GM19099 (cell line): Measurements from ENCODE around the gene OR1B1.
"Not testable (repeated sequence)": the region's sequence is repeated elsewhere in the genome, so short reads cannot be mapped to it uniquely, and the experiment has no call there.

Experiments
- POLR2A ChIP-seq: IDR thresholded peaks from 3 replicates; pipeline ENCODE4 v1.6.1; 2011; ENCODE audit warnings: low read depth; ENCODE audit not compliant: insufficient read length; ENCODE audit errors: extremely low read depth

OR1B1 gene

GRCh38 chr9:122657527-122657926 lies at the start of gene OR1B1:
Gene OR1B1 (minus strand): TSS chr9:122657627.
- no peak for TF ChIP-seq POLR2A

GRCh38 chr9:122695696-122696095 lies 38.3 kb upstream of the OR1B1 start:
- no peak for TF ChIP-seq POLR2A

- TF ChIP-seq POLR2A: no peak
Observed at GRCh38 chr9:122684851-122685250, 27.4 kb upstream of the OR1B1 start.

GRCh38 chr9:122672481-122672880 lies 15.1 kb upstream of the OR1B1 start:
- no peak for TF ChIP-seq POLR2A

GRCh38 chr9:122661416-122661815 lies 4.0 kb upstream of the OR1B1 start, which contains the start of gene OR1L1:
Gene OR1L1 (plus strand): TSS chr9:122661716. CDS start chr9:122661716, 0 bp downstream.
- no peak for TF ChIP-seq POLR2A

GRCh38 chr9:122656378-122656777 lies 1.0 kb downstream of the OR1B1 start:
- TF ChIP-seq POLR2A: no peak

- TF ChIP-seq POLR2A: no peak
Observed at GRCh38 chr9:122642226-122642625, 15.2 kb downstream of the OR1B1 start.

- no peak for TF ChIP-seq POLR2A
Observed at GRCh38 chr9:122619996-122620395, 37.4 kb downstream of the OR1B1 start.

- no peak for TF ChIP-seq POLR2A
Observed at GRCh38 chr9:122614362-122614761, 43.1 kb downstream of the OR1B1 start, which contains the start of gene OR1Q1. Gene OR1Q1 (plus strand): TSS chr9:122614738. CDS start chr9:122614738, 0 bp downstream.

- no peak for TF ChIP-seq POLR2A
Observed at GRCh38 chr9:122609804-122610203, 47.6 kb downstream of the OR1B1 start.

- no peak for TF ChIP-seq POLR2A
Observed at GRCh38 chr9:122606587-122606986, 50.8 kb downstream of the OR1B1 start.

GRCh38 chr9:122605691-122606090 lies 51.7 kb downstream of the OR1B1 start:
- no peak for TF ChIP-seq POLR2A

GRCh38 chr9:122583284-122583683 lies 74.1 kb downstream of the OR1B1 start, which contains the start of gene OR1L8:
Gene OR1L8 (minus strand): TSS chr9:122583384. CDS start chr9:122568477, 14,907 bp downstream.
- TF ChIP-seq POLR2A: not testable (repeated sequence)

GRCh38 chr9:122580360-122580759 lies 77.1 kb downstream of the OR1B1 start:
- no peak for TF ChIP-seq POLR2A

GRCh38 chr9:122579874-122580273 lies 77.6 kb downstream of the OR1B1 start:
- no peak for TF ChIP-seq POLR2A
